Right atrium auricular region (tissue), 2 donors: ENCODE results near the gene WDFY3. TPM values are rescaled to one million over a fixed set of nuclear protein-coding genes. Genes with fewer than 3 reads are reported as not detected.
"Not testable (repeated sequence)": the region's sequence is repeated elsewhere in the genome, so short reads cannot be mapped to it uniquely, and the experiment has no call there.

ENCODE experiments used
- DNase-seq: peaks from one replicate; pipeline ENCODE4 v3.0.0-alpha.2; 2019; ENCODE audit warnings: low spot score
- H3K27ac ChIP-seq, 2 donors: fragments of 200-600 bp; sonication (generic); 1 replicate in 1 of 2; 2 replicates in 1 of 2; pipeline ENCODE4 v1.5.1; 2016 to 2019
- H3K27me3 ChIP-seq, 2 donors: fragments of 200-600 bp; sonication (generic); one replicate each; pipeline versions ENCODE4 v1.5.1 to v1.6.0; 2017 to 2019
- H3K36me3 ChIP-seq: fragments of 200-600 bp; sonication (generic); one replicate; pipeline ENCODE4 v1.5.1; 2016
- H3K4me1 ChIP-seq, 2 donors: fragments of 200-600 bp; sonication (generic); one replicate each; pipeline versions ENCODE4 v1.5.1 to v1.6.0; 2017 to 2019
- H3K4me3 ChIP-seq, 2 donors: fragments of 200-600 bp; sonication (generic); 1 replicate in 1 of 2; 2 replicates in 1 of 2; pipeline ENCODE4 v1.5.1; 2017 to 2019; ENCODE audit warnings: mild to moderate bottlenecking in 1 of 2, moderate library complexity in 1 of 2
- H3K9me3 ChIP-seq, 2 donors: fragments of 200-600 bp; sonication (generic); one replicate each; pipeline ENCODE4 v1.5.1; 2019
- CTCF ChIP-seq, 2 donors: fragments of 200-600 bp; sonication (generic); IDR thresholded peaks; one replicate each; pipeline ENCODE4 v1.5.1; 2019; ENCODE audit warnings: antibody characterized with exemption in 2 of 2
- total RNA-seq, 2 donors: library from RNA; depleted of rRNA; stranded (reverse); fragments of >200 nt; gene quantifications; one replicate each; pipeline ENCODE4 v1.1.0, GENCODE V29; 2016

Gene WDFY3
- total RNA-seq, 2 donors from 2014 or later: 27.6 to 40.0 TPM

- no peaks in the 10 kb centered on the region for H3K9me3 ChIP-seq
- no peaks in the 10 kb centered on the region for H3K4me1 ChIP-seq
- H3K4me3 ChIP-seq: no peak overlapping the region
- no peak overlapping the region for H3K27ac ChIP-seq
- H3K36me3 ChIP-seq: peaks cover 13% of the 10 kb centered on the region
- H3K27me3 ChIP-seq: no peaks in the 10 kb centered on the region
- no peak for DNase-seq
- no peak for TF ChIP-seq CTCF (IDR thresholded peaks at IDR 0.05)
Observed at GRCh38 chr4:84808332-84808731, 158.2 kb downstream of the WDFY3 start.

- not testable (repeated sequence) for H3K4me3 ChIP-seq, H3K27me3 ChIP-seq, DNase-seq, H3K27ac ChIP-seq, H3K4me1 ChIP-seq, H3K9me3 ChIP-seq
- peaks cover 16% of the 10 kb centered on the region for H3K36me3 ChIP-seq
Observed at GRCh38 chr4:84806541-84806940, 159.9 kb downstream of the WDFY3 start.

DNA sequence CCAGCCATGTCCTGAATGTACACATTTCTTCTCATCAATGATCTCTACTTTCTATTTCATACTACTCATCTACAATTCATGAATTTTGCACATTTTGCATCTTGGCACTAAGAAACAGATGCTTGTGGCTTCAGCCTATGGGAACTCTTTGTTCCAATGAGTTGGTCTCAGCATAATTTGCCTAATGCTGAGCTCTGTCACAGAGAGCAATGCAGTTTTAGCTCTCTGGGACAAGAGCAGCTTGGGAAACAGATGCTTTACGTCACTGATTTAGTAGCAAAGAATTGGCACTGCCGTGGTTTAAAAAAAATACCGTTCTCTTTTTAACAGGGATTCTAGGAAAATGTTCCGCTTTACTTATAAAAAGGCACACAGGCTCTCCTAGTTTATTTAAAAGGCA, 162.4 kb downstream of the WDFY3 start:
- Histone ChIP-seq H3K27ac (no peak overlapping the region), H3K36me3 (peaks cover 23% of the 10 kb centered on the region), H3K4me1 (no peaks in the 10 kb centered on the region), H3K9me3 (no peaks in the 10 kb centered on the region), H3K27me3 (no peaks in the 10 kb centered on the region), H3K4me3 (no peak overlapping the region)
- no peak for DNase-seq
- no peak for TF ChIP-seq CTCF (IDR thresholded peaks at IDR 0.05)

DNA sequence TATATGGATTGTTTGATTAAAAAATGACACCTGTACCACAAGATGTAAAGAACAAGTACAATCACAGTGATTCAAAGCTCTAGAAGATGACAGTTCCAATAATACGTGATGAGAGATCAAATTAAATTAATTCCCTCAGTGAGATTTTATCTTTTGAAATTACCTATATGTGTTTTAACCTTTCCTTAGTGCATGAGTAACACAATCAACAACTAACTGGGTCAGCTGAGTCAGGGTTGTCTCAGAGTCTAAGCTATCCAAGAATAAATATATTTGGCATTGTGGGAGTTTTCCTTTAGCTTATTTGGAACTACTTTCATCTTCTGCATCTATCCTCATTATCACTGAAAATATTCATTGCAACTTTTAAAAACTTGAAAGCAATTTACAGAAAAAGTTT, 162.8 kb downstream of the WDFY3 start:
- Histone ChIP-seq H3K4me3 (no peak overlapping the region), H3K9me3 (no peaks in the 10 kb centered on the region), H3K4me1 (no peaks in the 10 kb centered on the region), H3K27ac (no peak overlapping the region), H3K36me3 (peaks cover 20% of the 10 kb centered on the region), H3K27me3 (no peaks in the 10 kb centered on the region)
- no peak for DNase-seq
- no peak for TF ChIP-seq CTCF (IDR thresholded peaks at IDR 0.05)

GRCh38 chr4:84803116-84803515, 163.4 kb downstream of the WDFY3 start:
- H3K4me3 ChIP-seq: no peak overlapping the region
- no peak for DNase-seq
- H3K27me3 ChIP-seq: no peaks in the 10 kb centered on the region
- TF ChIP-seq CTCF (IDR thresholded peaks at IDR 0.05): no peak
- H3K9me3 ChIP-seq: no peaks in the 10 kb centered on the region
- no peaks in the 10 kb centered on the region for H3K4me1 ChIP-seq
- H3K36me3 ChIP-seq: peaks cover 20% of the 10 kb centered on the region
- no peak overlapping the region for H3K27ac ChIP-seq

GRCh38 chr4:84800256-84800655, 166.2 kb downstream of the WDFY3 start:
- TF ChIP-seq CTCF (IDR thresholded peaks at IDR 0.05): no peak
- DNase-seq: no peak
- Histone ChIP-seq H3K27me3 (no peaks in the 10 kb centered on the region), H3K36me3 (peaks cover 20% of the 10 kb centered on the region), H3K9me3 (no peaks in the 10 kb centered on the region), H3K4me3 (no peak overlapping the region), H3K4me1 (no peaks in the 10 kb centered on the region), H3K27ac (no peak overlapping the region)
